H1 (cell line): ENCODE results near the gene FBXO46. TPM values are rescaled to one million over a fixed set of nuclear protein-coding genes. Genes with fewer than 3 reads are reported as not detected.
"Not testable (repeated sequence)": the region's sequence is repeated elsewhere in the genome, so short reads cannot be mapped to it uniquely, and the experiment has no call there.

ENCODE experiments used
- CTCF ChIA-PET: fragments of 300-600 bp; sonication (Branson Sonifier 250); formaldehyde crosslinking; loops from one replicate; lab custom pipeline; 2021; ENCODE audit not compliant: partially characterized antibody; lab: Charles Lee
- POLR2A ChIA-PET: fragments of 300-600 bp; sonication (Branson Sonifier 250); formaldehyde crosslinking; loops from one replicate; lab custom pipeline; 2021; ENCODE audit warnings: inconsistent platforms; ENCODE audit not compliant: partially characterized antibody; lab: Charles Lee
- DNase-seq, 2 experiments: peaks; one replicate each; pipeline versions ENCODE4 v3.0.0 to v3.0.0-alpha.2; 2010 to 2022; ENCODE audit warnings: low spot score in 2 of 2, low read depth in 1 of 2, mixed read lengths in 1 of 2
- FAIRE-seq: peaks from 2 replicates; lab custom pipeline; 2011; peaks lifted over from hg19 to GRCh38; lab: Jason Lieb, UNC
- H2AFZ ChIP-seq: 2 replicates; pipeline ENCODE4 v1.8.1; 2012; ENCODE audit warnings: low read length, inconsistent platforms
- H2AK5ac ChIP-seq: 2 replicates; pipeline ENCODE4 v1.6.1; 2013; ENCODE audit warnings: low read depth, low read length
- H2BK120ac ChIP-seq: replicated peaks from 2 replicates; pipeline ENCODE3; 2013; ENCODE audit warnings: low read depth, low read length, inconsistent platforms
- H2BK12ac ChIP-seq: 2 replicates; pipeline ENCODE4 v1.6.1; 2013; ENCODE audit warnings: low read depth, low read length
- H2BK15ac ChIP-seq: 2 replicates; pipeline ENCODE4 v1.6.1; 2013; ENCODE audit warnings: low read length
- H2BK20ac ChIP-seq: 2 replicates; pipeline ENCODE4 v1.6.1; 2013; ENCODE audit warnings: low read length
- H2BK5ac ChIP-seq: 2 replicates; pipeline ENCODE4 v1.6.1; 2013; ENCODE audit warnings: low read depth, low read length
- H3K14ac ChIP-seq: 2 replicates; pipeline ENCODE4 v1.6.1; 2013; ENCODE audit warnings: inconsistent platforms; ENCODE audit not compliant: insufficient read length
- H3K18ac ChIP-seq: 2 replicates; pipeline ENCODE4 v1.6.1; 2013; ENCODE audit warnings: low read length; ENCODE audit errors: extremely low read depth
- H3K23ac ChIP-seq: 2 replicates; pipeline ENCODE4 v1.6.1; 2013; ENCODE audit warnings: inconsistent platforms; ENCODE audit not compliant: insufficient read length
- H3K23me2 ChIP-seq: 2 replicates; pipeline ENCODE4 v1.6.1; 2013; ENCODE audit warnings: low read depth, low read length
- H3K27ac ChIP-seq: 2 replicates; pipeline ENCODE4 v1.6.1; 2011; ENCODE audit warnings: low read depth, low read length, inconsistent platforms
- H3K27me3 ChIP-seq, 4 experiments: replicated peaks in 1 of 4; 1 replicate in 1 of 4; 2 replicates in 3 of 4; pipeline versions ENCODE4 v1.6.1 to v1.8.1; 2011 to 2013; ENCODE audit warnings: low read length in 3 of 4, mild to moderate bottlenecking in 3 of 4, inconsistent platforms in 2 of 4, mixed read lengths in 2 of 4, moderate library complexity in 1 of 4; ENCODE audit not compliant: control insufficient read depth in 3 of 4, insufficient read depth in 3 of 4; ENCODE audit errors: extremely low read depth in 1 of 4
- H3K36me3 ChIP-seq, 4 experiments: 2 replicates each; pipeline versions ENCODE4 v1.6.1 to v1.8.1; 2011 to 2013; ENCODE audit warnings: mild to moderate bottlenecking in 4 of 4, low read length in 3 of 4, moderate library complexity in 2 of 4, control low read depth in 1 of 4, inconsistent platforms in 1 of 4; ENCODE audit not compliant: insufficient read depth in 4 of 4, control insufficient read depth in 2 of 4
- H3K4ac ChIP-seq: replicated peaks from 2 replicates; pipeline ENCODE3; 2013; ENCODE audit warnings: low read length, low read depth, mixed read lengths, inconsistent platforms; ENCODE audit not compliant: insufficient read length
- H3K4me1 ChIP-seq, 4 experiments: replicated peaks in 1 of 4; 1 replicate in 1 of 4; 2 replicates in 3 of 4; pipeline versions ENCODE4 v1.6.1 to v1.8.1; 2011 to 2013; ENCODE audit warnings: low read length in 3 of 4, inconsistent platforms in 2 of 4, mixed read lengths in 1 of 4; ENCODE audit not compliant: insufficient read depth in 4 of 4, control insufficient read depth in 3 of 4
- H3K4me2 ChIP-seq, 2 experiments: 2 replicates each; pipeline versions ENCODE4 v1.6.1 to v1.8.1; 2011 to 2013; ENCODE audit warnings: low read depth in 2 of 2, low read length in 2 of 2, control low read depth in 1 of 2, inconsistent platforms in 1 of 2, mild to moderate bottlenecking in 1 of 2; ENCODE audit not compliant: insufficient read depth in 1 of 2
- H3K4me3 ChIP-seq, 4 experiments: fragments of 200-600, 300-600 bp in 1 of 4; sonication (generic), shearing (Covaris generic), sonication (Bioruptor Twin) in 1 of 4; 2 replicates each; pipeline versions ENCODE4 v1.5.1 to v1.8.1; 2011 to 2016; ENCODE audit warnings: low read length in 4 of 4, low read depth in 3 of 4, control low read depth in 2 of 4, inconsistent platforms in 2 of 4, mild to moderate bottlenecking in 2 of 4, mixed read lengths in 1 of 4, moderate library complexity in 1 of 4; ENCODE audit not compliant: insufficient read depth in 2 of 4; ENCODE audit errors: extremely low read depth in 1 of 4
- H3K56ac ChIP-seq: replicated peaks from 2 replicates; pipeline ENCODE3; 2013; ENCODE audit warnings: low read depth, mild to moderate bottlenecking, mixed read lengths, low read length, inconsistent platforms; ENCODE audit not compliant: insufficient read length
- H3K79me1 ChIP-seq: 2 replicates; pipeline ENCODE4 v1.6.1; 2013; ENCODE audit warnings: low read depth, low read length, control low read depth
- H3K79me2 ChIP-seq, 2 experiments: 2 replicates each; pipeline versions ENCODE4 v1.6.1 to v1.8.1; 2012 to 2013; ENCODE audit warnings: low read length in 2 of 2, mild to moderate bottlenecking in 2 of 2, inconsistent platforms in 1 of 2; ENCODE audit not compliant: insufficient read depth in 2 of 2, control insufficient read depth in 1 of 2
- H3K9ac ChIP-seq, 4 experiments: replicated peaks in 1 of 4; 1 replicate in 1 of 4; 2 replicates in 3 of 4; pipeline versions ENCODE4 v1.6.1 to v1.8.1; 2011 to 2013; ENCODE audit warnings: low read depth in 3 of 4, low read length in 3 of 4, control low read depth in 2 of 4, mild to moderate bottlenecking in 2 of 4, moderate library complexity in 2 of 4, inconsistent platforms in 1 of 4; ENCODE audit errors: extremely low read depth in 1 of 4
- H3K9me3 ChIP-seq, 2 experiments: 2 replicates each; pipeline versions ENCODE4 v1.6.1 to v1.8.1; 2012 to 2013; ENCODE audit warnings: mild to moderate bottlenecking in 2 of 2, moderate library complexity in 2 of 2, control low read depth in 1 of 2, inconsistent platforms in 1 of 2, low read depth in 1 of 2, low read length in 1 of 2, mixed read lengths in 1 of 2; ENCODE audit not compliant: insufficient read depth in 2 of 2
- H4K20me1 ChIP-seq, 2 experiments: replicated peaks in 1 of 2; 2 replicates each; pipeline versions ENCODE3 to v1.8.1; 2011 to 2013; ENCODE audit warnings: inconsistent platforms in 2 of 2, low read length in 2 of 2, mild to moderate bottlenecking in 1 of 2; ENCODE audit not compliant: insufficient read depth in 2 of 2, control insufficient read depth in 1 of 2
- H4K5ac ChIP-seq: 2 replicates; pipeline ENCODE4 v1.6.1; 2013; ENCODE audit warnings: low read length, low read depth, mixed read lengths, inconsistent platforms; ENCODE audit not compliant: insufficient read length
- H4K8ac ChIP-seq: 2 replicates; pipeline ENCODE4 v1.8.0; 2013; ENCODE audit warnings: mild to moderate bottlenecking, moderate library complexity, low read length, inconsistent platforms; ENCODE audit not compliant: insufficient read depth; ENCODE audit errors: extremely low read depth
- H4K91ac ChIP-seq: replicated peaks from 2 replicates; pipeline ENCODE3; 2013; ENCODE audit warnings: low read length, mixed read lengths, inconsistent platforms; ENCODE audit not compliant: insufficient read length
- WGBS, 2 experiments: shearing (Covaris generic) in 1 of 2; methylation state at CpG; one replicate each; pipeline versions ENCODE4 v1.1.6 to v1.1.7; 2013 to 2015; ENCODE audit warnings: low lambda C conversion rate in 2 of 2, mixed read lengths in 2 of 2, inconsistent platforms in 1 of 2, low coverage in 1 of 2, missing lambda C conversion rate in 1 of 2; ENCODE audit not compliant: insufficient replicate concordance in 2 of 2, insufficient coverage in 1 of 2, insufficient read length in 1 of 2; ENCODE audit errors: extremely low coverage in 1 of 2, missing lambda C conversion rate in 1 of 2; 5-methylcytosine and 5-hydroxymethylcytosine counted together
- polyA plus RNA-seq, 7 experiments: library from polyadenylated mRNA; depleted of rRNA in 3 of 7; stranded (reverse) in 5 of 7; unstranded in 2 of 7; fragments of >200 nt in 5 of 7; fragments of 200-250 nt in 2 of 7; gene quantifications; 1 replicate in 5 of 7; 2 replicates in 1 of 7; 4 replicates in 1 of 7; pipeline versions ENCODE4 v1.2.1 to v1.2.3, GENCODE V29; 2011 to 2013; ENCODE audit warnings: missing spikeins in 2 of 7, mixed read lengths in 2 of 7
- total RNA-seq: library from RNA; stranded (reverse); fragmentation: NEBNext Ultra II Directional; extraction: Animal tissue kit (Norgen Biotek cat#: 25700); gene quantifications from 2 replicates; pipeline ENCODE4 v1.2.1, GENCODE V29; 2021

Gene FBXO46
- total and polyA plus RNA-seq, 2 of the 8 experiments (the other 6 are each of a cell fraction or from before 2014, with no cell fraction given) = 11.2 to 38.9 TPM

GRCh38 chr19:45751483-45751882, 20.8 kb upstream of the FBXO46 start:
- not testable (repeated sequence) for H2BK15ac ChIP-seq, H3K14ac ChIP-seq, DNase-seq, H2BK12ac ChIP-seq, H2AFZ ChIP-seq, H3K27ac ChIP-seq, H3K4me2 ChIP-seq, H3K23me2 ChIP-seq, H3K36me3 ChIP-seq, H3K18ac ChIP-seq, H3K27me3 ChIP-seq, H2BK120ac ChIP-seq, H3K4me1 ChIP-seq, H3K79me1 ChIP-seq, H4K91ac ChIP-seq, H2BK20ac ChIP-seq, H3K23ac ChIP-seq, H3K79me2 ChIP-seq, H2AK5ac ChIP-seq, H4K20me1 ChIP-seq, H3K9me3 ChIP-seq, FAIRE-seq, H3K4ac ChIP-seq, H3K56ac ChIP-seq, H3K4me3 ChIP-seq, H3K9ac ChIP-seq, H4K8ac ChIP-seq, H2BK5ac ChIP-seq, H4K5ac ChIP-seq
- ChIA-PET POLR2A (interaction anchor here (1.7 to 12.9 kb wide), 3 partner anchors 8 to 34 kb away, joined by 4 to 153 read pairs (median 5); partner anchors contain the start of gene SIX5), CTCF (interaction anchor here (1.4 to 2.9 kb wide), 4 partner anchors 10 to 28 kb away, joined by 4 to 14 read pairs (median 6); partner anchors contain the start of gene SIX5)
- WGBS, 2 experiments = 96% methylated on average over 10 of the region's 10 CpGs; no CpG with 5 or more reads in 1 of the 2 experiments
